ENCODE data around the gene LPAR1. TPM values are rescaled to one million over a fixed set of nuclear protein-coding genes. Genes with fewer than 3 reads are reported as not detected.
"Not testable (repeated sequence)": the region's sequence is repeated elsewhere in the genome, so short reads cannot be mapped to it uniquely, and the experiment has no call there.

The LPAR1 gene
- polyA plus RNA-seq, 12 donors: 37.3 to 73.8 (median 50.5) TPM; not detected in 1

GRCh38 chr9:110880189-110880588 lies 158.1 kb downstream of the LPAR1 start:
- DNase-seq: peak; percentile 83

- no peak for DNase-seq
Measured at GRCh38 chr9:110877374-110877773, 160.9 kb downstream of the LPAR1 start.

- DNase-seq: no peak
Measured at GRCh38 chr9:110876929-110877328, 161.3 kb downstream of the LPAR1 start.

- no peak for DNase-seq
Measured at GRCh38 chr9:110874963-110875674, 163.2 kb downstream of the LPAR1 start.

GRCh38 chr9:110872920-110873319 lies 165.3 kb downstream of the LPAR1 start:
- no peak for DNase-seq

GRCh38 chr9:110871736-110872135 lies 166.5 kb downstream of the LPAR1 start:
- DNase-seq: no peak

- no peak for DNase-seq
Measured at GRCh38 chr9:110869931-110870330, 168.3 kb downstream of the LPAR1 start.

- DNase-seq: no peak
Measured at GRCh38 chr9:110864011-110864410, 174.3 kb downstream of the LPAR1 start.

GRCh38 chr9:110861370-110862110 lies 176.7 kb downstream of the LPAR1 start:
- DNase-seq: not testable (repeated sequence)

- no peak for DNase-seq
Measured at GRCh38 chr9:110856772-110857171, 181.5 kb downstream of the LPAR1 start.

- DNase-seq: no peak
Measured at GRCh38 chr9:110850401-110851135, 187.7 kb downstream of the LPAR1 start.

- no peak for DNase-seq
Measured at GRCh38 chr9:110847671-110848070, 190.6 kb downstream of the LPAR1 start.

GRCh38 chr9:110846215-110846614 lies 192.1 kb downstream of the LPAR1 start:
- no peak for DNase-seq

GRCh38 chr9:110844121-110844520 lies 194.1 kb downstream of the LPAR1 start:
- DNase-seq: no peak

- DNase-seq: no peak
Measured at GRCh38 chr9:110842986-110843385, 195.3 kb downstream of the LPAR1 start.

- no peak for DNase-seq
Measured at GRCh38 chr9:110842169-110842568, 196.1 kb downstream of the LPAR1 start.

- DNase-seq: no peak
Measured at GRCh38 chr9:110837401-110838005, 200.8 kb downstream of the LPAR1 start.

- DNase-seq: no peak
Measured at GRCh38 chr9:110835859-110836271, 202.4 kb downstream of the LPAR1 start.

GRCh38 chr9:110835404-110835803 lies 202.9 kb downstream of the LPAR1 start:
- DNase-seq: no peak

- no peak for DNase-seq
Measured at GRCh38 chr9:110832926-110833325, 205.3 kb downstream of the LPAR1 start.

- no peak for DNase-seq
Measured at GRCh38 chr9:110830495-110830894, 207.8 kb downstream of the LPAR1 start.

GRCh38 chr9:110828264-110828663 lies 210.0 kb downstream of the LPAR1 start:
- DNase-seq: peak; percentile 91

Data from muscle of arm (tissue), 12 donors.